H1 (cell line): ENCODE measurements around the gene GUCA1A. TPM values are rescaled to one million over a fixed set of nuclear protein-coding genes. Genes with fewer than 3 reads are reported as not detected.

Experiments
- CHD1 ChIP-seq: IDR thresholded peaks from 2 replicates; pipeline ENCODE4 v1.6.1; 2012; ENCODE audit warnings: low read depth, low read length, improper control_type of control experiment
- KDM1A ChIP-seq: fragments of 200-600, 300-600 bp; sonication (generic); IDR thresholded peaks from 2 replicates; pipeline ENCODE4 v1.7.1; 2016; ENCODE audit warnings: mild to moderate bottlenecking, low read length, borderline replicate concordance
- MAFK ChIP-seq: IDR thresholded peaks from 2 replicates; pipeline ENCODE4 v1.6.1; 2012; ENCODE audit warnings: low read depth, mild to moderate bottlenecking, improper control_type of control experiment, low read length
- NANOG ChIP-seq: IDR thresholded peaks from 2 replicates; pipeline ENCODE4 v1.6.1; 2011; ENCODE audit warnings: low read length, low read depth, mild to moderate bottlenecking, inconsistent platforms; ENCODE audit not compliant: insufficient read depth, poor library complexity, severe bottlenecking
- TAF7 ChIP-seq: optimal IDR thresholded peaks from 2 replicates; pipeline ENCODE3; 2011; ENCODE audit warnings: low read depth, mild to moderate bottlenecking, inconsistent platforms, low read length, moderate library complexity, borderline replicate concordance
- TCF12 ChIP-seq: IDR thresholded peaks from 2 replicates; pipeline ENCODE4 v1.6.1; 2011; ENCODE audit warnings: low read depth, mild to moderate bottlenecking, low read length
- polyA plus RNA-seq, 7 experiments: library from polyadenylated mRNA; depleted of rRNA in 3 of 7; stranded (reverse) in 5 of 7; unstranded in 2 of 7; fragments of >200 nt in 5 of 7; fragments of 200-250 nt in 2 of 7; gene quantifications; 1 replicate in 5 of 7; 2 replicates in 1 of 7; 4 replicates in 1 of 7; pipeline versions ENCODE4 v1.2.1 to v1.2.3, GENCODE V29; 2011 to 2013; ENCODE audit warnings: missing spikeins in 2 of 7, mixed read lengths in 2 of 7
- total RNA-seq: library from RNA; stranded (reverse); fragmentation: NEBNext Ultra II Directional; extraction: Animal tissue kit (Norgen Biotek cat#: 25700); gene quantifications from 2 replicates; pipeline ENCODE4 v1.2.1, GENCODE V29; 2021

The GUCA1A gene
- total and polyA plus RNA-seq, 2 of the 8 experiments (the other 6 are each of a cell fraction or from before 2014, with no cell fraction given) = 4.6 to 24.6 TPM

DNA sequence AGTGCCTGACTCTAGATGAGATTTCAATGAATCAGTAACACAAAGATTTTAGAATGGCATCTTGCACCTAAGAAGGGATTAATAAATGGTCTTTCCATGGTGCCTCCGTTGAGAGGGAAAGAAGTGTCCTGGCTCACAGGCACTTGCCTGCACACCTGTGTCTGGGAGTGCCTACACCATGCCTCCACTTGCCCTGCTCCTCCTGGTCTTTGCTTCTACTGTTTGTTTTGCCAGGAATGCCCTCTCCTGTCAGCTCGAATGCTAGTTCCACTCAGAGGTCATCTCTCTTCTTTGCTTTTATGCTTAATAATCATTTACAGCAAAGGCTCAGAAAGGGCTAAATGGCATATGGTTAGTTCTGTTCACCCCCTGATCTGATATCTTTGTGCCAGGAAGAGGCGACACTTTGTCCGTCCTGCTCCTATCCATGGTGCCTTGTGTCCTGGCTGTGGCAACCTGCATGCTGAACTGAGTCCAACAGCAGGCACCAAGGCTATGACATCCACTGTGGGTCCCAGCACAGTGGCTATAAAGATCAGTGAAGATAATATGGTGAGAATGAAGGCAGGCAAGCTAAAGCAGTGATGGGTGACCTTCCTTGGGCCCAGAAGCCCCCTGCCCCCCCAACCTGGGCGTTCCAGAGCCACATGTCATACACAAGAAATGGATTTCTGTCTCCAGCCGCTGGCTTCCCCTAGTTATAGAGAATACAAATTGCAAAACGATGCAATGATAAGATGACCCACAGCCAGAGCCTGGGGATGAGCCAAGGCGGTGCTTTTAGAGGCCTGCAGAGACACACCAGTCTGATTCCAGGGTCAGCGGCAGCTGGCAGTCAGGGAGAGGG, 32.2 kb upstream of the GUCA1A start (continued):
- TF ChIP-seq NANOG (no peak), KDM1A (no peak), MAFK (no peak), TAF7 (no peak), TCF12 (no peak), CHD1 (no peak)
